ENCODE measurements around the gene SLC1A4. TPM values are rescaled to one million over a fixed set of nuclear protein-coding genes. Genes with fewer than 3 reads are reported as not detected.

The SLC1A4 gene
- total and polyA plus RNA-seq, 7 donors, result 0.60 to 13.4 (median 5.1) TPM

GRCh38 chr2:64982932-64983331, 6.3 kb upstream of the SLC1A4 start:
- intact Hi-C loops (cut with DNase I), result no loop called here
- no peak for TF ChIP-seq CTCF (IDR thresholded peaks at IDR 0.05)
- no peak for TF ChIP-seq EP300 (IDR thresholded peaks at IDR 0.05)
- no peak for TF ChIP-seq POLR2AphosphoS5 (IDR thresholded peaks at IDR 0.05)
- no peak for TF ChIP-seq POLR2A (IDR thresholded peaks at IDR 0.05)
- Histone ChIP-seq H3K9me3 (no peaks in the 10 kb centered on the region), H3K27me3 (no peaks in the 10 kb centered on the region), H3K36me3 (no peaks in the 10 kb centered on the region), H3K4me3 (no peak overlapping the region), H3K4me1 (peaks cover 0 to 14% (median 9%) of the 10 kb centered on the region in 4 donors), H3K27ac (no peak overlapping the region)
- 37 to 89% methylated on average over 2 of the region's 2 CpGs for WGBS, 2 donors
- no peak for DNase-seq

GRCh38 chr2:64985447-64985846, 3.8 kb upstream of the SLC1A4 start:
- Histone ChIP-seq H3K27me3 (no peaks in the 10 kb centered on the region), H3K9me3 (no peaks in the 10 kb centered on the region), H3K4me3 (no peak overlapping the region), H3K36me3 (no peaks in the 10 kb centered on the region), H3K27ac (no peak overlapping the region), H3K4me1 (peaks cover 0 to 21% (median 19%) of the 10 kb centered on the region in 4 donors)
- DNase-seq, result no peak
- intact Hi-C loops (cut with DNase I), result loop anchor here (5.0 kb wide), 3 partner anchors 57 to 333 kb away; partner anchors contain the start of genes CEP68 and SERTAD2
- 88 to 90% methylated on average over 7 of the region's 7 CpGs for WGBS, 2 donors
- TF ChIP-seq EP300 (IDR thresholded peaks at IDR 0.05) (no peak), CTCF (IDR thresholded peaks at IDR 0.05) (no peak), POLR2A (IDR thresholded peaks at IDR 0.05) (no peak), POLR2AphosphoS5 (IDR thresholded peaks at IDR 0.05) (no peak)

GRCh38 chr2:64987001-64987955, 1.9 kb upstream of the SLC1A4 start:
- Histone ChIP-seq H3K27ac (peak overlapping the region; percentile 92 to 100 (median 98)), H3K36me3 (no peaks in the 10 kb centered on the region), H3K27me3 (no peaks in the 10 kb centered on the region), H3K4me1 (peaks cover 0 to 32% (median 25%) of the 10 kb centered on the region in 4 donors), H3K9me3 (no peaks in the 10 kb centered on the region), H3K4me3 (peak overlapping the region; percentile 52 to 92 (median 82))
- no peak for DNase-seq
- TF ChIP-seq POLR2A (IDR thresholded peaks at IDR 0.05) (no peak), POLR2AphosphoS5 (IDR thresholded peaks at IDR 0.05) (no peak), CTCF (IDR thresholded peaks at IDR 0.05) (no peak), EP300 (IDR thresholded peaks at IDR 0.05) (no peak)
- WGBS, 2 donors, result 50 to 60% methylated on average over 6 of the region's 6 CpGs
- intact Hi-C loops (cut with DNase I), result loop anchor here (1.0 to 5.0 kb wide), 4 partner anchors 55 to 335 kb away; partner anchors contain the start of genes CEP68 and SERTAD2

- H3K27me3 ChIP-seq, result no peaks in the 10 kb centered on the region
- H3K4me1 ChIP-seq, result peaks cover 0 to 32% (median 25%) of the 10 kb centered on the region in 4 donors
- intact Hi-C loops (cut with DNase I), result loop anchor here (1.0 to 5.0 kb wide), 4 partner anchors 54 to 336 kb away; partner anchors contain the start of genes CEP68 and SERTAD2
- TF ChIP-seq POLR2A (IDR thresholded peaks at IDR 0.05) (no peak), EP300 (IDR thresholded peaks at IDR 0.05) (no peak)
- H3K27ac ChIP-seq, result peak overlapping the region; percentile 92 to 100 (median 98)
- no peaks in the 10 kb centered on the region for H3K9me3 ChIP-seq
- no peaks in the 10 kb centered on the region for H3K36me3 ChIP-seq
- no peak for DNase-seq
- peak overlapping the region; percentile 52 to 92 (median 82) for H3K4me3 ChIP-seq
- 3 to 4% methylated on average over 12 of the region's 12 CpGs for WGBS, 2 donors
Measured at GRCh38 chr2:64987956-64988419, 1.2 kb upstream of the SLC1A4 start.

Measured in sigmoid colon (tissue), 7 donors.